Astrocyte of the cerebellum (primary cell): ENCODE data around the gene SDCCAG8.

ENCODE experiments used
- DNase-seq: peaks from one replicate; pipeline ENCODE4 v3.0.0-alpha.2; 2011; ENCODE audit warnings: low read depth
- H3K4me3 ChIP-seq: 2 replicates; pipeline ENCODE4 v1.5.1; 2011; ENCODE audit warnings: mild to moderate bottlenecking, low read depth, low read length, moderate library complexity
- in situ Hi-C: cut with HindIII; loops from 2 replicates; pipeline ENCODE4 v1.10.0; 2017; ENCODE audit warnings: low sequenced_read_pairs
- TF ChIP-seq, protein P1 (sequence below): IDR thresholded peaks from 2 replicates; pipeline ENCODE4 v1.5.1; 2012; ENCODE audit warnings: low read length, low read depth, moderate library complexity, mild to moderate bottlenecking; ENCODE audit errors: missing control alignments

Gene SDCCAG8

DNA sequence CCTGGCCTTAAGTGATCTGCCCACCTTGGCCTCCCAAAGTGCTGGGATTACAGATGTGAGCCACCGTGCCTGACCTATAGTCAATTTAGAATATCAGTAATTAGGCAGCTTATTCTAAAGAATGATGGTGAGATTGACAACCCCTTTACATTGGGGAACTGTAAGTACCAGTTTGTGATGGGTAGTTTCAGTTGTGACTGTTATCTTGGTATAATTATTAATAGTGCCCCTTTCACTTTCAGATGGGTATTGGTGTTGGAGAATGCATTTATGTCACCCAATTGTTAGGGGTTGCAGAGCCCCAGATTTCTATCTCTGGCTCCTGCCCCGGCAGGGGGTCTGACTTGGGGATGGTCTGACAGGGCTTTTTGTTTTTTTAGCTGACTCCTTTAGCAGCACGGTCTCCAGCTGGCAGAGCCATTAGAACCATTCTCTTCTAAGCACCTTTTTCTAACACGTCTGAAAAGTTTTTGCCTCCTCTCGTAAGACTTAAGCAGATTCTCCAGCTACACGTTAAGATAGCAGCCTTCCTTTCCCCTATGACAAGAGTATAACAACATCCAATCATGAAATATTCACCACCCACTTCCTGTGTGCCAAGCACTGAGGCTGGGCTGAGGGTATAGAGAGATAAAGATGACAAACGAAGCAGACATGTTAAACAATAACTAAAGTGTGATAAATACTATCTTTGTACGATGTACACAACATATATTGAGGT lies 157.8 kb downstream of the SDCCAG8 start:
- DNase-seq = no peak
- TF ChIP-seq, protein P1, sequence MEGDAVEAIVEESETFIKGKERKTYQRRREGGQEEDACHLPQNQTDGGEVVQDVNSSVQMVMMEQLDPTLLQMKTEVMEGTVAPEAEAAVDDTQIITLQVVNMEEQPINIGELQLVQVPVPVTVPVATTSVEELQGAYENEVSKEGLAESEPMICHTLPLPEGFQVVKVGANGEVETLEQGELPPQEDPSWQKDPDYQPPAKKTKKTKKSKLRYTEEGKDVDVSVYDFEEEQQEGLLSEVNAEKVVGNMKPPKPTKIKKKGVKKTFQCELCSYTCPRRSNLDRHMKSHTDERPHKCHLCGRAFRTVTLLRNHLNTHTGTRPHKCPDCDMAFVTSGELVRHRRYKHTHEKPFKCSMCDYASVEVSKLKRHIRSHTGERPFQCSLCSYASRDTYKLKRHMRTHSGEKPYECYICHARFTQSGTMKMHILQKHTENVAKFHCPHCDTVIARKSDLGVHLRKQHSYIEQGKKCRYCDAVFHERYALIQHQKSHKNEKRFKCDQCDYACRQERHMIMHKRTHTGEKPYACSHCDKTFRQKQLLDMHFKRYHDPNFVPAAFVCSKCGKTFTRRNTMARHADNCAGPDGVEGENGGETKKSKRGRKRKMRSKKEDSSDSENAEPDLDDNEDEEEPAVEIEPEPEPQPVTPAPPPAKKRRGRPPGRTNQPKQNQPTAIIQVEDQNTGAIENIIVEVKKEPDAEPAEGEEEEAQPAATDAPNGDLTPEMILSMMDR = no peak
- no peak overlapping the region for H3K4me3 ChIP-seq
- in situ Hi-C loops = no loop called here

DNA sequence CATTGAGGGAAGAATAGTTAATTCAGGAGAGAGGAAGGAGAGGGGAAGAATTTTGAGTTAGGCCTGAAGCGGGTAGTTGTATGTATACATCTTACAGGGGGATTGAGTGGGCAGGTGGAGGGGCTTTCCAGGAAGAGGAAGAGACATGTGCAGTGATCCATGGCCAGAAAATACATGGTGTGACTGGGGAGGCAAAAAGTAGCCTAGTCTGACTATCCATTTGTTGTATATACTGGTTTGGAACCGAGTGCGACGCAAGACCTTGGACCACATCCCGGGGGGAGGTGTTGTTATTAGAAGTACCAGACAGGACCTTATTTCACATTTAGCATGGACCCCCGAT lies 158.3 kb downstream of the SDCCAG8 start:
- TF ChIP-seq, protein P1 = no peak
- no peak for DNase-seq
- no peak overlapping the region for H3K4me3 ChIP-seq
- in situ Hi-C loops = no loop called here

DNA sequence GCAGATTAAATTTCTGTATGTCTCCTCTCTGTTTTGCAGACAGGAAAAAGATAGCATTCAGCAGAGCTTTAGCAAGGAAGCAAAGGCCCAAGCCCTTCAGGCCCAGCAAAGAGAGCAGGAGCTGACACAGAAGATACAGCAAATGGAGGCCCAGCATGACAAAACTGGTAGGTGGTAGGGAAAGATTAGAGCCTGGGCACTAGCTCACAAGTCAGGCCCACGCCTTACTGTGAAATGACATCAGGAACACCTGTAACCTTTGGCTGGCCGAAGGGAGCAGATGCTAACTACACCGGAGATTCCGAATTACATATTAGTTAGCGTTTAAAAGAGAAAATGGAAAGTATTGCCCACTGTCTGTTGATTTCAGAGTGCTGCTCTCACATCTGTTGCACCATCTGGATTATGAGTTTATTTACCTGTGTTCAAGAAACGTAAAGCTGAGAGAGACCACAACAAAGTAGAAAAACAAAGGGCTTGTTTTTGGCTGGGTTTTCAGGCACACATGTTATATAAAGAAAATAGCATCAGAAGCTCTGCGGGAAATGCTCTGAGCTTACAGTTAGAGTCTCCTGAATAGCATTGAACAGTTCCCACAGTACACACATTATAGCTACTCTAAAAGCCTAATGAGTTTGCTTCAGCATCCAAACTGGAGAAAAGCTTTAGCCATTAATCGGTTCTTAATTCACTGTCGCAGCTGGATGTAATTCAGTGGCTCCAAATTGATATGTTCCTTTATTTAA lies 160.0 kb downstream of the SDCCAG8 start:
- in situ Hi-C loops = no loop called here
- TF ChIP-seq, protein P1 = no peak
- DNase-seq = no peak
- no peak overlapping the region for H3K4me3 ChIP-seq

DNA sequence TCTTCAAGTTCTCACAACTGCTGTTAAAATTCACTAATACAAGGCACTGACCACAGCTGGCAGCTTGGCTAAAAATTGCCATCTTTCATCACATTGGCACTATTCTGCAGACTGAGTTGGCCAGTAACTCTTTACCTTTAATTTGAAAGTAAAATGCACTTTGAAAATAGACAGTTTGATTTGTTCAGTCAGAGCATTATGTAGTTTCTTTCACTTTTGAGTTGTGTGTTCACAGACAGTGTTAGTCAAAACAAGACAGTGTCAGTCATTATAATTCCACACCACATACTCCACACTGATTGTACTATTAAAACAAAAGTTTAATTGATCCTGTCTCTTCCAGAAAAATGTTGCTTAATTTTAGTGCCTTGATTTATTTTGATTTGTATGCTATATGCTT lies 160.7 kb downstream of the SDCCAG8 start:
- TF ChIP-seq, protein P1 = no peak
- no peak for DNase-seq
- in situ Hi-C loops = no loop called here
- no peak overlapping the region for H3K4me3 ChIP-seq

DNA sequence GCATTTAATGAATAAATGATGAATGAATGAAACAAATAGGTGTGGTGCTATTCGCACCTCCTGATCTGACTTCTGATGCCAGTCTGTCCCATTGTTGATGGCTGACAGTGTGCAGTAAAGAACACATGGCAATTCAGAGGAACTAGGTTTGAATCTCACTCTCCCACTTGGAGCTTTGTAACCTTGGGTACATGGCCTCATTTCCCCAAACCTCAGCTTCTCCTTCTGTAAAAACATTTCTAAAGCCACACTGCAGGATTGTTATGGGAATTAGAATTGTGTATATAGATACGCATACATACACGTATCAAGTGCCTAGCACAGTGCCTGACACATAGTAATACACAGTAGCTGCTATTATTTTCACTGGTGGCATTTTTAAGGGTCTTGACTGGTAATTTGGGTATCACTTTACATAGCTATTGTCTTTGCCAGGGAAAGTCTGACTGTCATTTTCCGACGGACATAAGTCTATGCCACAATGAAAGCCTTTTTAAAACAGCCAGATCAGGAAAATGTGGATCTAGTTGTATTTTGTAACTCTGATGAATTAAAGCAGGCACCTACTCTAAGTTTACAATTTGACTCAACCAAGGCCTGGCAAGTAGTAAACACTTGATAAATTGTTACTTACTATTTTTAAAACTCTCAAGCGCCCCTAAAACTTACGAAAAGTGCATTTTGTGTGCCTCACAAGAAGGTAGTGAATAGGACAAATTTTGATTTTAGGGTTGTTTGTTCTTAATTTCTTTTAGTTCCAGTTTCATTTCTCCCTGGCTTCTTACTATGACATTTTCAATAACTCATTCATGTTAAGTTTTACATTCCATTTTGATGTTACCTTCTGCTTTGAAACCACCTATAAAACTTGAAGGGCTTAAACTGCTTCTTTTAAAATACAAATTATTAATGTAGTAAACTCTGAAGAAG lies 164.4 kb downstream of the SDCCAG8 start:
- in situ Hi-C loops = no loop called here
- H3K4me3 ChIP-seq = no peak overlapping the region
- TF ChIP-seq, protein P1 = no peak
- DNase-seq = no peak

DNA sequence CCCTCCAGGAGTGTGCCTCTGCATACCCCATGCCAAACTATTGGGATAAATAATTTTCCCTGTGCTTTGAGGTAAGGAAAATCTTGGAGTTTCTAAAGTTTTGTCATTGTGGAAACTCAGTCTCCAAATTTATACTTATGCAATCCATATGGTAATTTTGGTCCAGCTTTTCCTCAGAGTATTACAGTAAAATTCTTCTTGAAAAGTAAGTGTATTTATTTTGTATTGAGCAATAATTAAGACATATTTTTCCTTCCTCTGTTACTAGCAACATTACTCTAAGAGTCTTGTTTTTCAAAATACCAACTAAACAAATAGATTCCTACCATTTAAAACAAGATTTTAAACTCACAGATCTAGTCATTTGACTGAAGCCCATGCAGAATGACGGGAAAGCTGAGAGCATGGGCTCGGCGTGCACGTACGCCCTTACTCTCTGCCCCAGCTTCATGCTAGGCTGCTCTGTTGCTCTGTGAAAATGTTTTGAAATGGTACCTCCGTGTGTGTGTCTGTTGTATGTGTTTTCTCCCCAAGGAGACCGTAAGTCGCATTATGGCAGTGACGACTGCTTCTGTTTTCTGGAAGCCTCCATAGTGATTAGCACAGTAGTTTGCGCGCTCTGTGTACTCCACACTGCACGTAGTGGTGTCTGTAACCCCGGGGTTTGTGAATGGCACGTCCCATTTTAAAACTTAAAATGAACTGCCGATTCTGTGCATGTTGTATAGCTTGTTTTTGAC lies 165.3 kb downstream of the SDCCAG8 start:
- in situ Hi-C loops = no loop called here
- peak overlapping the region; percentile 14 for H3K4me3 ChIP-seq
- DNase-seq = no peak
- TF ChIP-seq, protein P1 = no peak
